Esophagus squamous epithelium (tissue), 5 donors: Measurements from ENCODE around the gene GRIN3B. TPM values are rescaled to one million over a fixed set of nuclear protein-coding genes. Genes with fewer than 3 reads are reported as not detected.
A peak's percentile ranks its signal among the peaks of the same experiment; 100 is the strongest.

Experiments
- DNase-seq: peaks from one replicate; lab custom pipeline; 2025; lab: John Stamatoyannopoulos, UW
- H3K27ac ChIP-seq, 4 donors: fragments of 200-600 bp; sonication (generic); one replicate each; pipeline ENCODE4 v1.5.1; 2016 to 2019; ENCODE audit warnings: mild to moderate bottlenecking in 1 of 4
- H3K27me3 ChIP-seq, 4 donors: fragments of 200-600 bp; sonication (generic); 1 replicate in 3 of 4; 2 replicates in 1 of 4; pipeline versions ENCODE4 v1.5.1 to v1.6.0; 2017 to 2021; ENCODE audit warnings: antibody characterized with exemption in 1 of 4
- H3K36me3 ChIP-seq, 3 donors: fragments of 200-600 bp; sonication (generic); one replicate each; pipeline ENCODE4 v1.5.1; 2016 to 2019
- H3K4me1 ChIP-seq, 3 donors: fragments of 200-600 bp; sonication (generic); one replicate each; pipeline ENCODE4 v1.5.1; 2017 to 2019
- H3K4me3 ChIP-seq, 4 donors: fragments of 200-600 bp; sonication (generic); 1 replicate in 3 of 4; 2 replicates in 1 of 4; pipeline ENCODE4 v1.5.1; 2016 to 2019; ENCODE audit warnings: mild to moderate bottlenecking in 2 of 4, moderate library complexity in 1 of 4
- H3K9me3 ChIP-seq, 3 donors: fragments of 200-600 bp; sonication (generic); one replicate each; pipeline ENCODE4 v1.5.1; 2016 to 2019
- CTCF ChIP-seq, 6 experiments: fragments of 450-650 bp in 4 of 6; fragments of 200-600 bp in 2 of 6; sonication (generic) in 2 of 6; IDR thresholded peaks; one replicate each; pipeline ENCODE4 v1.5.1; 2016 to 2019; ENCODE audit warnings: antibody characterized with exemption in 6 of 6, mild to moderate bottlenecking in 4 of 6, moderate library complexity in 4 of 6
- POLR2A ChIP-seq, 4 donors: fragments of 450-650 bp; IDR thresholded peaks; one replicate each; pipeline ENCODE4 v1.6.1; 2017; ENCODE audit warnings: antibody characterized with exemption in 4 of 4, mild to moderate bottlenecking in 4 of 4, moderate library complexity in 3 of 4
- WGBS, 2 donors: methylation state at CpG; one replicate each; pipeline ENCODE4 v1.1.5; 2018; 5-methylcytosine and 5-hydroxymethylcytosine counted together
- intact Hi-C: fragments of 100-400 bp; cut with DNase I; formaldehyde crosslinking; loops from one replicate; pipeline ENCODE4 v1.15.0; 2022
- total RNA-seq, 4 donors: library from RNA; depleted of rRNA; stranded (reverse); fragments of >200 nt; gene quantifications; one replicate each; pipeline ENCODE4 v1.1.0, GENCODE V29; 2016
- donor health status: DM: yes; HTN: yes; CAD: no.

The GRIN3B gene, protein sequence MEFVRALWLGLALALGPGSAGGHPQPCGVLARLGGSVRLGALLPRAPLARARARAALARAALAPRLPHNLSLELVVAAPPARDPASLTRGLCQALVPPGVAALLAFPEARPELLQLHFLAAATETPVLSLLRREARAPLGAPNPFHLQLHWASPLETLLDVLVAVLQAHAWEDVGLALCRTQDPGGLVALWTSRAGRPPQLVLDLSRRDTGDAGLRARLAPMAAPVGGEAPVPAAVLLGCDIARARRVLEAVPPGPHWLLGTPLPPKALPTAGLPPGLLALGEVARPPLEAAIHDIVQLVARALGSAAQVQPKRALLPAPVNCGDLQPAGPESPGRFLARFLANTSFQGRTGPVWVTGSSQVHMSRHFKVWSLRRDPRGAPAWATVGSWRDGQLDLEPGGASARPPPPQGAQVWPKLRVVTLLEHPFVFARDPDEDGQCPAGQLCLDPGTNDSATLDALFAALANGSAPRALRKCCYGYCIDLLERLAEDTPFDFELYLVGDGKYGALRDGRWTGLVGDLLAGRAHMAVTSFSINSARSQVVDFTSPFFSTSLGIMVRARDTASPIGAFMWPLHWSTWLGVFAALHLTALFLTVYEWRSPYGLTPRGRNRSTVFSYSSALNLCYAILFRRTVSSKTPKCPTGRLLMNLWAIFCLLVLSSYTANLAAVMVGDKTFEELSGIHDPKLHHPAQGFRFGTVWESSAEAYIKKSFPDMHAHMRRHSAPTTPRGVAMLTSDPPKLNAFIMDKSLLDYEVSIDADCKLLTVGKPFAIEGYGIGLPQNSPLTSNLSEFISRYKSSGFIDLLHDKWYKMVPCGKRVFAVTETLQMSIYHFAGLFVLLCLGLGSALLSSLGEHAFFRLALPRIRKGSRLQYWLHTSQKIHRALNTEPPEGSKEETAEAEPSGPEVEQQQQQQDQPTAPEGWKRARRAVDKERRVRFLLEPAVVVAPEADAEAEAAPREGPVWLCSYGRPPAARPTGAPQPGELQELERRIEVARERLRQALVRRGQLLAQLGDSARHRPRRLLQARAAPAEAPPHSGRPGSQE
- not detected for total RNA-seq

GRCh38 chr19:1000095-1000494 lies at the start of gene GRIN3B:
Gene GRIN3B, plus strand, starts transcription at chr19:1000419. Its CDS starts 19 bp downstream, at chr19:1000438.
- Histone ChIP-seq H3K27ac (no peak within 1 kb of the TSS), H3K4me1 (peaks cover 21 to 38% (median 31%) of the 10 kb centered on the region in 3 donors), H3K36me3 (peaks cover 0 to under 1% (median 0%) of the 10 kb centered on the region in 3 donors), H3K4me3 (peak within 1 kb of the TSS in 2 of 4 donors; percentile 32 to 59), H3K9me3 (no peaks in the 10 kb centered on the region), H3K27me3 (peaks cover 8 to 98% (median 23%) of the 10 kb centered on the region in 4 donors)
- intact Hi-C loops: no loop called here
- peak; percentile 21 to 55 (median 42) for TF ChIP-seq CTCF (IDR thresholded peaks at IDR 0.05)
- no peak for TF ChIP-seq POLR2A (IDR thresholded peaks at IDR 0.05)
- WGBS, 2 donors: no CpG with 5 or more reads among the region's 43 CpGs
- DNase-seq: no peak

DNA sequence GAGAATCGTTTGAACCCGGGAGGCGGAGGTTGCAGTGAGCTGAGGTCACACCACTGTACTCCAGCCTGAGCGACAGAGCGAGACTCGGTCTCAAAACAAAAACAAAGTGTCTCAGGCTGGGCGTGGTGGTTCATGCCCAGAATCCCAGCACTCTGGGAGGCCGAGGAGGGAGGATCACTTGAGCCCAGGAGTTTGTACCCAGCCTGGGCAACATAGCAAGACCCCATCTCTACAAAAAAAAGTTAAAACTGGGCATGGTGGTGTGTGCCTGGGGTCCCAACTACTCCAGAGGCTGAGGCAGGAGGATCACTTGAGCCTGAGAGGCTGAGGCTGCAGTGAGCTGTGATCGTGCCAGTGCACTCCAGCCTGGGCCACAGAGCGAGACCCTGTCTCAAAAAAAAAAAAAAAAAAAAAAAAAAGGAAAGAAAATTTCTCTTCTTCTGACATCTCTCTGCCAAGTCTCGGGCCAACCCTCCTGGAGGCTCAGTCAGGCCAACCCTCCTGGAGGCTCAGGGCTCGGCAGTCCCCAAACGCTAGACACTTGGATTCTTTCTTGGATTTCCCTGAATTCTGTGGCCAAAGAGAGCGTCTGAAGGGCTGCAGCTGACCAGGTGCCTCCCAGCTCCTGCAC lies 48.1 kb upstream of the GRIN3B start:
- Histone ChIP-seq H3K27me3 (no peaks in the 10 kb centered on the region), H3K27ac (no peak overlapping the region), H3K9me3 (no peaks in the 10 kb centered on the region), H3K4me3 (no peak overlapping the region), H3K4me1 (peaks cover 10 to 25% (median 11%) of the 10 kb centered on the region in 3 donors), H3K36me3 (peaks cover 0 to 4% (median 0%) of the 10 kb centered on the region in 3 donors)
- TF ChIP-seq POLR2A (IDR thresholded peaks at IDR 0.05): no peak
- TF ChIP-seq CTCF (IDR thresholded peaks at IDR 0.05): no peak
- no peak for DNase-seq
- intact Hi-C loops: no loop called here
- 66 to 77% methylated on average over 7 to 14 of the region's 14 CpGs for whole genome bisulfite sequencing, 2 donors

DNA sequence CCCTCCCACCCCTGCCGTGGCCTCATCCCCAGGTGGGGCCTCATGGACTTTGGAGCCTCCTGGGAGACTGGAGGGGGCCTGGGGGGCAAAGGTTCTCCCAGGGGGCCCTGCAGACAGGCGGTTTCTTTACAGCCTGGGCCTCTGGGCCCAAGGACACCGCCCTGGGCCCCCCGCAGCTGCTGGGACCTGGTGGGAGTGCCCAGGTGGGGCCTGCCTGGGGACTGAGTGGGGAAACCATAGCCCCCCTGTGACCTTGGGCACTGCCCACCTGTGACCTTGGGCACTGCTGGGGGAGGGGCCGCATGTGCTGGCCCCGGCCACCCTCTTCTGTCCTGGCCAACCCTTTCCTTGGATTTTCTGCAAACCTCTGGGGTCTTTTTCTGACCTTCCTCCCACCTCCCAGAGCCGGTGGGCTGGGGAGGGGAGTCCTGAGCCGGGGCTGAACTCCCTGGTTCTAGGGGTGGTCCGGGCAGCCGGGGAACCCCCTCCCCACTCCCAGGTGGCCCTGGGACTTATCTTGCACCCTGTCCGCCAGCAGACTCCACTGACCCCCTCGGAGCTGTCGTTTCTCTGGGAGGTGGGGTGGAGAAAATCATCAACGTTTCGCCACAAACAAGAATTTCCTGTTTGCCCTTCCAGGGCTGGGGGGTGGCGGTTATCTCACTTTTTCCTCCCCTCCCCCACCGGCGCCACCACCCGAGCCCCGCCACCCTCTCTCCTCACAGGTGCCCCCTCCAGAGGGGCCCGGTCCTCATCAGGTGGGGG lies 47.4 kb upstream of the GRIN3B start:
- DNase-seq: no peak
- H3K36me3 ChIP-seq: peaks cover 0 to under 1% (median 0%) of the 10 kb centered on the region in 3 donors
- no peak overlapping the region for H3K27ac ChIP-seq
- TF ChIP-seq CTCF (IDR thresholded peaks at IDR 0.05) (no peak), POLR2A (IDR thresholded peaks at IDR 0.05) (no peak)
- 5 to 21% methylated on average over 8 of the region's 21 CpGs for WGBS, 2 donors
- peak overlapping the region in 2 of 4 donors; percentile 26 to 28 for H3K4me3 ChIP-seq
- intact Hi-C loops: no loop called here
- H3K4me1 ChIP-seq: peaks cover 10 to 26% (median 11%) of the 10 kb centered on the region in 3 donors
- no peaks in the 10 kb centered on the region for H3K27me3 ChIP-seq
- H3K9me3 ChIP-seq: no peaks in the 10 kb centered on the region

- Histone ChIP-seq H3K9me3 (no peaks in the 10 kb centered on the region), H3K27ac (no peak overlapping the region), H3K27me3 (no peaks in the 10 kb centered on the region), H3K36me3 (no peaks in the 10 kb centered on the region), H3K4me1 (peaks cover 10 to 27% (median 11%) of the 10 kb centered on the region in 3 donors), H3K4me3 (peak overlapping the region in 2 of 4 donors; percentile 26 to 28)
- no peak for DNase-seq
- TF ChIP-seq CTCF (IDR thresholded peaks at IDR 0.05) (no peak), POLR2A (IDR thresholded peaks at IDR 0.05) (no peak)
- WGBS, 2 donors: 72 to 74% methylated on average over 8 to 12 of the region's 33 CpGs
- intact Hi-C loops: no loop called here
Observed at GRCh38 chr19:953445-954271, 46.6 kb upstream of the GRIN3B start.
